Activated B cell treated with CpG ODN at 0.5 μM for 24 hours (primary cell): ENCODE results near the gene PPEF2. TPM values are rescaled to one million over a fixed set of nuclear protein-coding genes. Genes with fewer than 3 reads are reported as not detected.

Experiments used
- ATAC-seq: fragments of 200-7000 bp; cut with Tn5 transposase; one replicate; pipeline ENCODE4 v1.10.0; 2021; ENCODE audit warnings: low read depth, mild to moderate bottlenecking, moderate library complexity
- CTCF ChIA-PET: fragments of 350-600 bp; sonication (Branson Sonifier 250); formaldehyde crosslinking; loops from one replicate; lab custom pipeline; 2021; ENCODE audit warnings: antibody characterized with exemption; lab: Charles Lee
- POLR2A ChIA-PET: fragments of 350-600 bp; sonication (Branson Sonifier 250); formaldehyde crosslinking; loops from one replicate; lab custom pipeline; 2021; ENCODE audit warnings: antibody characterized with exemption; lab: Charles Lee
- DNase-seq: peaks from one replicate; pipeline ENCODE4 v3.0.0; 2022
- H3K27ac Mint-ChIP-seq: one replicate; pipeline ENCODE4 v1.8.0; 2020; ENCODE audit warnings: mixed read lengths
- H3K27me3 Mint-ChIP-seq: one replicate; pipeline ENCODE4 v1.8.0; 2021; ENCODE audit warnings: mixed read lengths
- H3K36me3 Mint-ChIP-seq: one replicate; pipeline ENCODE4 v1.8.0; 2021; ENCODE audit warnings: low read depth, mixed read lengths
- H3K4me1 Mint-ChIP-seq: one replicate; pipeline ENCODE4 v1.8.0; 2021; ENCODE audit warnings: mixed read lengths
- H3K4me3 Mint-ChIP-seq: one replicate; pipeline ENCODE4 v1.8.0; 2020; ENCODE audit warnings: mild to moderate bottlenecking, mixed read lengths
- H3K9me3 Mint-ChIP-seq: one replicate; pipeline ENCODE4 v1.8.0; 2020; ENCODE audit warnings: mixed read lengths
- CTCF ChIP-seq: fragments of 200-600 bp; IDR thresholded peaks from one replicate; pipeline ENCODE4 v1.8.0; 2022; ENCODE audit warnings: antibody characterized with exemption, mild to moderate bottlenecking
- intact Hi-C: fragments of 100-400 bp; cut with micrococcal nuclease; formaldehyde crosslinking; loops from one replicate; pipeline ENCODE4 v1.15.1; 2024
- total RNA-seq: library from RNA; stranded (reverse); gene quantifications from 2 replicates; pipeline ENCODE4 v1.2.3, GENCODE V29; 2022

Gene PPEF2
- total RNA-seq, result 0.17 and 0.35 TPM in 2 replicates

GRCh38 chr4:75902352-75902751, at the start of gene PPEF2:
TSS of gene PPEF2 (minus strand) at chr4:75902452. CDS start at chr4:75896325, 6,127 bp downstream.
- Mint-ChIP-seq H3K4me3 (peak within 1 kb of the TSS; percentile 55), H3K27ac (peak within 1 kb of the TSS; percentile 65), H3K27me3 (no peaks in the 10 kb centered on the region), H3K36me3 (no peaks in the 10 kb centered on the region), H3K4me1 (peaks cover 14% of the 10 kb centered on the region), H3K9me3 (peaks cover 2% of the 10 kb centered on the region)
- intact Hi-C loops, result no loop called here
- DNase-seq (no peak), ATAC-seq (no peak)
- no peak for TF ChIP-seq CTCF
- CTCF ChIA-PET, result no interaction called here
- POLR2A ChIA-PET, result interaction anchor here (1.5 kb wide), 1 partner anchor 37 kb away, joined by 14 read pairs; no protein-coding TSS in a partner anchor

- ATAC-seq (no peak), DNase-seq (no peak)
- Mint-ChIP-seq H3K27ac (no peak overlapping the region), H3K36me3 (peaks cover 76% of the 10 kb centered on the region), H3K9me3 (no peaks in the 10 kb centered on the region), H3K27me3 (no peaks in the 10 kb centered on the region), H3K4me1 (peaks cover 26% of the 10 kb centered on the region), H3K4me3 (no peak overlapping the region)
- ChIA-PET CTCF (no interaction called here), POLR2A (interaction anchor here (0.6 to 0.7 kb wide), 2 partner anchors 10 to 11 kb away, joined by 4 to 9 read pairs; partner anchors contain the start of gene NAAA)
- TF ChIP-seq CTCF, result no peak
- intact Hi-C loops, result loop anchor here (5.0 kb wide), 1 partner anchor 33 kb away; no protein-coding TSS in a partner anchor
Observed at GRCh38 chr4:75950213-75950815, 48.1 kb upstream of the PPEF2 start.

- TF ChIP-seq CTCF, result no peak
- Mint-ChIP-seq H3K27me3 (no peaks in the 10 kb centered on the region), H3K27ac (peak overlapping the region; percentile 77), H3K4me1 (peaks cover 26% of the 10 kb centered on the region), H3K36me3 (peaks cover 63% of the 10 kb centered on the region), H3K9me3 (no peaks in the 10 kb centered on the region), H3K4me3 (no peak overlapping the region)
- ATAC-seq, result peak; percentile 86
- ChIA-PET POLR2A (interaction anchor here (0.7 to 1.1 kb wide), 2 partner anchors 10 to 21 kb away, joined by 3 to 9 read pairs; no protein-coding TSS in a partner anchor), CTCF (no interaction called here)
- DNase-seq, result no peak
- intact Hi-C loops, result loop anchor here (1.0 to 5.0 kb wide), 2 partner anchors 9 to 277 kb away; partner anchors contain the start of gene G3BP2
Observed at GRCh38 chr4:75948822-75949444, 46.7 kb upstream of the PPEF2 start.

GRCh38 chr4:75940692-75941253, 38.5 kb upstream of the PPEF2 start, which contains the start of gene NAAA:
TSS of gene NAAA (minus strand) at chr4:75941013. CDS start at chr4:75940949, 64 bp downstream.
- Mint-ChIP-seq H3K27me3 (no peaks in the 10 kb centered on the region), H3K27ac (peak within 1 kb of the TSS; percentile 99), H3K4me1 (peaks cover 14% of the 10 kb centered on the region), H3K36me3 (peaks cover 24% of the 10 kb centered on the region), H3K4me3 (peak within 1 kb of the TSS; percentile 98), H3K9me3 (no peaks in the 10 kb centered on the region)
- DNase-seq, result peak; percentile 74
- peak; percentile 75 for ATAC-seq
- ChIA-PET CTCF (interaction anchor here (0.6 to 3.6 kb wide), 4 partner anchors 25 to 267 kb away, joined by 3 to 11 read pairs (median 6); no protein-coding TSS in a partner anchor), POLR2A (interaction anchor here (0.5 to 2.9 kb wide), 19 partner anchors 9 to 1921 kb away, joined by 3 to 14 read pairs (median 5); partner anchors contain the start of genes MRPL1, PPEF2, RCHY1 and SDAD1)
- TF ChIP-seq CTCF, result no peak
- intact Hi-C loops, result loop anchor here (1.0 to 2.0 kb wide), 9 partner anchors 9 to 426 kb away; partner anchors contain the start of genes NUP54, RCHY1, SDAD1 and THAP6
